ENCODE measurements around the gene EIF5A. TPM values are rescaled to one million over a fixed set of nuclear protein-coding genes. Genes with fewer than 3 reads are reported as not detected.

EIF5A gene
- total and polyA plus RNA-seq, 2 of the 8 experiments (the other 6 are each of a cell fraction or from before 2014, with no cell fraction given) = 717 to 1,172 TPM

GRCh38 chr17:7293816-7294613 is 13.4 kb upstream of the EIF5A start (continued):
- peak in 1 of 2 experiments; percentile 31; a peak in 1 of 3 replicates for TF ChIP-seq POLR2A (IDR thresholded peaks at IDR 0.05; ENCODE audit: control extremely low read depth in 1 of 2, low read depth in 2 of 2, low read length in 2 of 2)
- no peak for TF ChIP-seq SRF (IDR thresholded peaks at IDR 0.05; ENCODE audit: low read depth, low read length)
- 0 out of 2 replicates have a peak, but pooled peaks have one; percentile 10 for TF ChIP-seq CREB1 (IDR thresholded peaks at IDR 0.05)
- no peak for TF ChIP-seq RFX5 (IDR thresholded peaks at IDR 0.05; ENCODE audit: borderline replicate concordance, low read depth, low read length)
- peak; percentile 39 for TF ChIP-seq KDM4A (IDR thresholded peaks at IDR 0.05; ENCODE audit: low read depth, low read length, severe bottlenecking)
- TF ChIP-seq CTBP2 (IDR thresholded peaks at IDR 0.05; ENCODE audit: borderline replicate concordance, insufficient read depth, insufficient read length, low read length) = no peak
- no peak for TF ChIP-seq SP1 (IDR thresholded peaks at IDR 0.05; ENCODE audit: low read depth, low read length)
- TF ChIP-seq HDAC6 (IDR thresholded peaks at IDR 0.05; ENCODE audit: low read depth, low read length) = no peak

Measured in H1 (cell line).